ENCODE data around the gene TPMT.

The TPMT gene

DNA sequence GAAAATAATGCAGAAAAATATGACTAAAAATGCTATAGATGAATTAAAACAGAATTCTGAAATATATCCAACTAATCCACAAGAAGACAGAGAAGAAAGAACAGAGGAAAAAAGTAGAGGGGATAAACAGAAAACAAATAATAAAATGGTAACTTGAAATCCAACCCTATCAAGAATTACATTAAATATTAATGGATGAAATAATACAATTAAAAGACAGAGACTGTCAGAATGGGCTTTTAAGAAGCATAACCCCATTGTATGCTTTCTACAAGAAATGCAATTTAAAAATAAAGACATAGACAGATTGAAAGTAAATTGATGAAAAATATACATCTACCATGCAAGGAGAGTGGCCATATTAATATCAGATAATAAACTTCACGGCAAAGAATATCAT, 47.8 kb downstream of the TPMT start:
- no peak for DNase-seq

GRCh38 chr6:18102783-18103509, 51.9 kb downstream of the TPMT start:
- DNase-seq: no peak

DNA sequence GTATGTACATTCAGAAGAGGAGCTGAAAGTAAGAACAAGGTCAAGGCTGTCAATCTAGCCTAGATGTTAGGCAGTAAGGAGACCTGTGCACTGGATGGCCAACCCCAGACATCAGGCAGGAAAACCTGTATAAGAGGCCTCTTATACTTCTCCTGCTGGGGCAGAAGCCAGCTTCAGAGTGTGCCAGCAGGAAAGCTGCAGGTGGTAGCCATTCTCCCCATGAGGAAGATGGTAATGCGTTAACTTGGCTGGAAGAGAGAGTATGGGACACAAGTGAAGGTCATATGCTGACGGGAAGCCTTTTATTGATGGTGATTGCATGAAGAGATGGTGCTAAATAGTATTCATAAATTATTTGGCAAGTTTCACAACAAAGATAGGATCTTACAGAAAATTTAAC, 53.0 kb downstream of the TPMT start:
- DNase-seq: no peak

DNA sequence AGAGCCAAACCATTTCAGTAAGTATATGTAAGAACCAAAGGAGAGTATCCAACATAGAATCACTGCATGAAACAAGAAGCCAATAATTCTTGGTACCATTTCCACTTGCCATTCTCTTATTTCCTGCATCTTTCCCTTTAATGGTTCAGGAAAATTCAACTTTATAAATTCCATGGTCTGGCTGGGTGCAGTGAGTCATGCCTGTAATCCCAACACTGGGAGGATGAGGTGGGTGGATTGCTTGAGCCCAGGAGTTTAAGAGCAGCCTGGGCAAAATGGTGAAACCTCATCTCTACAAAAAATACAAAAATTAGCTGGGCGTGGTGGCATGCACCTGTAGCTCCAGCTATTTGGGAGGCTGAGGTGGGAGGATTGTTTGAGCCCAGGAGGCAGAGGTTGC, 53.6 kb downstream of the TPMT start:
- DNase-seq: no peak

DNA sequence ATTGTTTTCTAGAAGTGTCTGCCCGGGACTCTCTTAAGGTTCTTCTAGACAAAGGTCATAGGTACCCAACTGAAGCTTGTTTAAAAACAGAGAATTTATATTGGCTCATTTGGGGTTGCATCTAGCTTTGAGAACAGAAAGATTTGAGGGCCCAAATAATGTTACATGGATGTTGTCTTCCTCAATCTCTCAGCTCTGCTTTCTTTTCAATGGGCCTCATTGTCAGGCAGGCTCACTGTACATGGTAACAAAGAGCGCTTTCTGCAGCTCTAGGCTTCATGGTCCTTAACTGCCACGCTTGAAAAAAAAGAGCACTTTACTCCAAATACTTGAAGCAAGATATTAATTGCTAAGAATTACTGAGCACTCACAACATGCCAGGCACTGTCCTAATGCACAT, 54.6 kb downstream of the TPMT start:
- DNase-seq: no peak

- no peak for DNase-seq
Measured at GRCh38 chr6:18099511-18099910, 55.4 kb downstream of the TPMT start.

GRCh38 chr6:18096423-18096822, 58.5 kb downstream of the TPMT start:
- no peak for DNase-seq

DNA sequence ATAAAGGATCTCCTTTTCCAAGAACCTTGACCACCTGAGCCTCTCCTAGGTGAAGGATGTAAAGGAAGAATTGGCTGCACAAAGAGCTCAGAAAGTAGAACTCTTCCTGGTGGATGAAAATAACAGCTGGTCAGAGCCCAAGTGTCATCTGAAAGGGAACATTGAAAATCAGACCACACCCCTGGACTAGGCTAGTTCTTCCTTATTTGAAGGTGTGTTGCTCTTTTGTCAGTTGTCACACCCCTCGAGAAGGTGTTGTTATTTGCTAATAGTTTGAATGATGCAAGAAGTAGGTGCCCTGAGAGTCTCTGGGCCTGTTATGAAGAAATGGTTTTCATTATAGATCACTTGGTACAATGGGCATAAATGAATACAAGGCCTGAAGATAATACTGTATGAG, 63.5 kb downstream of the TPMT start:
- DNase-seq: no peak

DNA sequence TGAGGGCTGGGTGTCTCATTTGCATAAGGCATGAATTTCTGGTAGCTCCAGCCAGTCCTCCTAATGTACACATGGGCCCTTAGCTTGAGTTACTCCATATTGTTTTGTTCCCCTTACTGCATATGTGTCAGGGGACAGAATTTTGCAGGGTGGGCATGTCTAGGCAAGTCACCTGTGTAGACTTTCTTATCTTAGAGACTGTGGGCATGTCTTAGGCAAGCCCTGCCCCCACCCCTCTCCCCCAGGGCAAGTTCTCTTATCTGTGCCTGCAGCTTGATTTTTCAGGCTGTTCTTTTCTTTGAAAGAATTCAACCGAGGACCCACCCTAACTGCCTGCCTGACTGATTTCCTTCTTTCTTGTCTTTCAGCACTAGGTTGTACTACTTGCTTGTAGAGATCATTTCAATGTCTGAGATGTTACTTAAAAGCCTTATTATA, 64.5 kb downstream of the TPMT start:
- no peak for DNase-seq

DNA sequence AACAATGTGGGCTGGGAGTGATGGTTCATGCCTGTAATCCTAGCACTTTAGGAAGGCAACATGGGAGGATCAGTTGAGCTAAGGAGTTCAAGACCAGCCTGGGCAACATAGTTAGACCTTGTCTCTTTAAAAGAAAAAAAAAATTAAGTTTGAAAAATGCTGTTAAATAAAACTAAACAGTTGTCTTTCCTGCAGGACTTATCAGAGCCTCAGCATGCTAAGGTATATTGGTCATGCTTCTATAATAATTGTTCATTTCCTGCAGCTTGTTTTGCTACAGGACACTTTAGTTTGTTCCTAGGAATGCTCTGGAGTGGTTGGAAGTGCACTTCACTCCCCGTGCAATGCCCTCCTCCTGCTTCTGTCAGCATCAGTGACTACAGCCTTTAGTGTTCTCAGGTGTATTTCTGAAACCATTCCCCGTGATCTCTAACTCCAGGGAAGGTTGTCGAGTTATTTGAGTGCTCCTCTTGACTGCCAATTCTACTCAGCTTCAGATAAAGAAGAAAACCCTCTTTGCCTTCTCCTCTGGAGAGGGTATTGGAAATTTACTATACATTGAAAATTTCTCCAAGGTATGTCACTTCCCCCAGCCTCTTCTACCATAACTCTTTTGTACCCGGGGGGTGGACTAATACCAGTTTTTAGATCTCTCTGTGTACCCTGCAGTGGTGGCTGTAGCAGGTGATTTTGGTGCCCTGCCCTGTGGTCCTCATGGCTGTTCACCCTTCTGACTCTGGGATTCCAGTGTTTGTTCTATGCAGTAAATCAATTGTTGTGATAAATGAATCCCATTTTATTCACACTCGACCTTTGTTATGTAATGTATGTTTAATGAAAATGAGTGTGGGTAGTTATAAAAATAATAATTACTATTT, 66.2 kb downstream of the TPMT start:
- no peak for DNase-seq

- DNase-seq: no peak
Measured at GRCh38 chr6:18087396-18088165, 67.3 kb downstream of the TPMT start.

- no peak for DNase-seq
Measured at GRCh38 chr6:18081025-18081668, 73.7 kb downstream of the TPMT start.

- no peak for DNase-seq
Measured at GRCh38 chr6:18080544-18080943, 74.3 kb downstream of the TPMT start.

- DNase-seq: no peak
Measured at GRCh38 chr6:18078866-18079265, 76.0 kb downstream of the TPMT start.

Measured in NCI-H2081 (cell line).